DOHH2 (cell line): ENCODE results near the gene ERI3.

Source experiments
- H3F3A ChIP-seq: fragments of 200-600 bp; sonication (generic), shearing (Covaris generic); 2 replicates; pipeline ENCODE4 v1.6.0; 2016; ENCODE audit warnings: antibody characterized with exemption, mild to moderate bottlenecking; ENCODE audit not compliant: control insufficient read depth, insufficient read depth
- H3K27ac ChIP-seq: fragments of 200-600 bp; sonication (generic); 2 replicates; pipeline ENCODE4 v1.5.1; 2014; ENCODE audit warnings: low read depth, mild to moderate bottlenecking, low read length, moderate library complexity
- H3K27me3 ChIP-seq: fragments of 200-600 bp; sonication (generic); 2 replicates; pipeline ENCODE4 v1.6.1; 2014; ENCODE audit warnings: mild to moderate bottlenecking, low read length, mixed read lengths; ENCODE audit not compliant: control insufficient read depth
- H3K36me3 ChIP-seq: fragments of 200-600 bp; sonication (generic); 2 replicates; pipeline ENCODE4 v1.6.1; 2014; ENCODE audit warnings: mild to moderate bottlenecking, low read length, moderate library complexity, mixed read lengths; ENCODE audit not compliant: control insufficient read depth
- H3K4me1 ChIP-seq: fragments of 200-600 bp; sonication (generic); 2 replicates; pipeline ENCODE4 v1.6.1; 2014; ENCODE audit warnings: mild to moderate bottlenecking, low read length, mixed read lengths; ENCODE audit not compliant: control insufficient read depth
- H3K4me2 ChIP-seq: fragments of 200-600 bp; sonication (generic); 2 replicates; pipeline ENCODE4 v1.6.0; 2014; ENCODE audit warnings: mild to moderate bottlenecking, low read length, moderate library complexity
- H3K4me3 ChIP-seq: fragments of 200-600 bp; sonication (generic); 2 replicates; pipeline ENCODE4 v1.5.1; 2014; ENCODE audit warnings: mild to moderate bottlenecking, low read length, mixed read lengths
- H3K79me2 ChIP-seq: fragments of 200-600 bp; sonication (generic); 2 replicates; pipeline ENCODE4 v1.6.1; 2014; ENCODE audit warnings: mild to moderate bottlenecking, low read length, mixed read lengths; ENCODE audit not compliant: control insufficient read depth
- H3K9me2 ChIP-seq: fragments of 200-600 bp; sonication (generic); replicated peaks from 2 replicates; pipeline ENCODE4 v1.6.1; 2014; ENCODE audit warnings: mild to moderate bottlenecking, low read length, mixed read lengths; ENCODE audit not compliant: control insufficient read depth
- H3K9me3 ChIP-seq: fragments of 200-600 bp; sonication (generic); 2 replicates; pipeline ENCODE4 v1.6.1; 2014; ENCODE audit warnings: antibody characterized with exemption, low read length, mixed read lengths; ENCODE audit not compliant: control insufficient read depth, insufficient read depth
- H4K20me1 ChIP-seq: fragments of 200-600 bp; sonication (generic); 2 replicates; pipeline ENCODE4 v1.6.0; 2014; ENCODE audit warnings: low read depth, mild to moderate bottlenecking, antibody characterized with exemption, low read length, moderate library complexity; ENCODE audit not compliant: control insufficient read depth, insufficient read depth
- CTCF ChIP-seq: fragments of 200-600 bp; sonication (generic); IDR thresholded peaks from one replicate; pipeline ENCODE4 v1.5.1; 2014; ENCODE audit warnings: antibody characterized with exemption, mild to moderate bottlenecking, low read depth, low read length; ENCODE audit not compliant: poor library complexity, severe bottlenecking
- EZH2phosphoT487 ChIP-seq: fragments of 200-600 bp; sonication (generic); IDR thresholded peaks from 2 replicates; pipeline ENCODE4 v1.6.1; 2017; ENCODE audit warnings: borderline replicate concordance, mild to moderate bottlenecking, antibody characterized with exemption, low read length, moderate library complexity, mixed read lengths

The ERI3 gene

GRCh38 chr1:44284184-44284583 is 70.9 kb downstream of the ERI3 start:
- H3K79me2 ChIP-seq: no peaks in the 10 kb centered on the region
- H3F3A ChIP-seq: no peaks in the 10 kb centered on the region
- H3K4me2 ChIP-seq: no peak overlapping the region
- H3K9me3 ChIP-seq: no peaks in the 10 kb centered on the region
- no peak overlapping the region for H3K4me3 ChIP-seq
- H3K27ac ChIP-seq: no peak overlapping the region
- no peaks in the 10 kb centered on the region for H3K27me3 ChIP-seq
- H3K9me2 ChIP-seq: no peaks in the 10 kb centered on the region
- no peaks in the 10 kb centered on the region for H4K20me1 ChIP-seq
- TF ChIP-seq CTCF (no peak), EZH2phosphoT487 (no peak)
- H3K36me3 ChIP-seq: peaks cover 16% of the 10 kb centered on the region
- no peaks in the 10 kb centered on the region for H3K4me1 ChIP-seq

- TF ChIP-seq CTCF: no peak
- TF ChIP-seq EZH2phosphoT487: no peak
Observed at GRCh38 chr1:44283524-44284173, 71.4 kb downstream of the ERI3 start.

GRCh38 chr1:44282704-44283426 is 72.2 kb downstream of the ERI3 start:
- Histone ChIP-seq H3K9me2 (no peaks in the 10 kb centered on the region), H3K4me2 (no peak overlapping the region), H3K4me1 (no peaks in the 10 kb centered on the region), H4K20me1 (no peaks in the 10 kb centered on the region), H3K27ac (no peak overlapping the region), H3K36me3 (peaks cover 16% of the 10 kb centered on the region), H3K9me3 (no peaks in the 10 kb centered on the region), H3K27me3 (no peaks in the 10 kb centered on the region), H3K4me3 (no peak overlapping the region), H3K79me2 (no peaks in the 10 kb centered on the region), H3F3A (no peaks in the 10 kb centered on the region)
- TF ChIP-seq EZH2phosphoT487 (no peak), CTCF (no peak)

More at GRCh38 chr1:44283524-44284173, 71.4 kb downstream of the ERI3 start:
- H4K20me1 ChIP-seq: no peaks in the 10 kb centered on the region
- no peaks in the 10 kb centered on the region for H3K9me3 ChIP-seq
- H3K36me3 ChIP-seq: peaks cover 16% of the 10 kb centered on the region
- H3K79me2 ChIP-seq: no peaks in the 10 kb centered on the region
- no peaks in the 10 kb centered on the region for H3K4me1 ChIP-seq
- H3K27me3 ChIP-seq: no peaks in the 10 kb centered on the region
- H3K4me3 ChIP-seq: no peak overlapping the region
- H3K4me2 ChIP-seq: no peak overlapping the region
- no peaks in the 10 kb centered on the region for H3K9me2 ChIP-seq
- no peaks in the 10 kb centered on the region for H3F3A ChIP-seq
- H3K27ac ChIP-seq: no peak overlapping the region
